Measurements from ENCODE around the gene GPC5.

The GPC5 gene

GRCh38 chr13:91544723-91545122 is 146.3 kb downstream of the GPC5 start:
- no peak for DNase-seq

GRCh38 chr13:91546900-91547299 is 148.5 kb downstream of the GPC5 start:
- no peak for DNase-seq

GRCh38 chr13:91553584-91553983 is 155.2 kb downstream of the GPC5 start:
- DNase-seq, result no peak

- no peak for DNase-seq
Measured at GRCh38 chr13:91554101-91554500, 155.7 kb downstream of the GPC5 start.

- no peak for DNase-seq
Measured at GRCh38 chr13:91557328-91558090, 159.1 kb downstream of the GPC5 start.

- no peak for DNase-seq
Measured at GRCh38 chr13:91563799-91564198, 165.4 kb downstream of the GPC5 start.

GRCh38 chr13:91564396-91564795 is 166.0 kb downstream of the GPC5 start:
- no peak for DNase-seq

GRCh38 chr13:91565296-91565695 is 166.9 kb downstream of the GPC5 start:
- no peak for DNase-seq

GRCh38 chr13:91567485-91568207 is 169.2 kb downstream of the GPC5 start:
- DNase-seq, result no peak

GRCh38 chr13:91571681-91572080 is 173.3 kb downstream of the GPC5 start:
- DNase-seq, result no peak

- no peak for DNase-seq
Measured at GRCh38 chr13:91572439-91572838, 174.0 kb downstream of the GPC5 start.

- no peak for DNase-seq
Measured at GRCh38 chr13:91572944-91573598, 174.7 kb downstream of the GPC5 start.

GRCh38 chr13:91574766-91575165 is 176.3 kb downstream of the GPC5 start:
- DNase-seq, result no peak

GRCh38 chr13:91576590-91576989 is 178.2 kb downstream of the GPC5 start:
- DNase-seq, result no peak

- no peak for DNase-seq
Measured at GRCh38 chr13:91579320-91579719, 180.9 kb downstream of the GPC5 start.

GRCh38 chr13:91580749-91581148 is 182.3 kb downstream of the GPC5 start:
- DNase-seq, result no peak

GRCh38 chr13:91586609-91587008 is 188.2 kb downstream of the GPC5 start:
- DNase-seq, result no peak

- DNase-seq, result no peak
Measured at GRCh38 chr13:91588541-91588940, 190.1 kb downstream of the GPC5 start.

- no peak for DNase-seq
Measured at GRCh38 chr13:91592056-91593014, 193.9 kb downstream of the GPC5 start.

- DNase-seq, result no peak
Measured at GRCh38 chr13:91593456-91593855, 195.0 kb downstream of the GPC5 start.

GRCh38 chr13:91594061-91594460 is 195.6 kb downstream of the GPC5 start:
- DNase-seq, result no peak

GRCh38 chr13:91595677-91596076 is 197.3 kb downstream of the GPC5 start:
- no peak for DNase-seq

GRCh38 chr13:91596842-91597241 is 198.4 kb downstream of the GPC5 start:
- no peak for DNase-seq
